Measurements from ENCODE around the gene TFDP2. TPM values are rescaled to one million over a fixed set of nuclear protein-coding genes. Genes with fewer than 3 reads are reported as not detected.

The TFDP2 gene
- total RNA-seq, 1 experiment from 2014 or later = 55.4 TPM

DNA sequence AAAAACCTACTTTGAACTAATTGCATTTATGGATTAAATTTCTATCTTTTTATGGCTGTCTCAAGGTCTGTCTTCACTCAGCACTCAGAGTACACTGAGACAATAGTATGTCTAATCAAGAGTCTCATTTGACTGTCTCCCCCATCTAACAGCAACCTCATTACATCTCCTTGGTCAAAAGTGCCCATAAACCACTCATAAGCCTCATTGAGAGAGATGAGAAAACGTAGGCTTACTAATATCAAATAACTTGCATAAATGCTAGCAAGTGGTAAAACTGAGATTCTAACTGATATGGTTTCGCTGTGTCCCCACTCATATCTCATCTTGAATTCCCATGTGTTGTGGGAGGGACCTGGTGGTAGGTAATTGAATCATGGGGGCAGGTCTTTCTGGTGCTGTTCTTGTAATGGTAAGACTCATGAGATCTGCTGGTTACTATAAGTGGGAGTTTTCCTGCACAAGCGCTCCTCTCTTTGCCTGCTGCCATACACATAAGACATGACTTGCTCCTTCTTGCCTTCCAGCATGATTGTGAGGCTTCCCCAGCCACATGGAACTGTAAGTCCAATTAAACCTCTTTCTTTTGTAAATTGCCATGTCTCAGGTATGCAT, 113.9 kb downstream of the TFDP2 start:
- Histone ChIP-seq H3K27me3 (ENCODE audit: insufficient read depth, low read length) (no peaks in the 10 kb centered on the region), H3K4me3 (replicated peaks in 1 of 2; ENCODE audit: low read depth in 1 of 2, low read length in 2 of 2) (no peak overlapping the region), H4K20me1 (ENCODE audit: insufficient read depth) (no peaks in the 10 kb centered on the region), H3K79me2 (ENCODE audit: insufficient read depth, low read length) (no peaks in the 10 kb centered on the region), H3K4me2 (ENCODE audit: low read length) (no peak overlapping the region), H3K9me2 (ENCODE audit: insufficient read depth) (no peaks in the 10 kb centered on the region), H3K27ac (ENCODE audit: low read depth, low read length) (no peak overlapping the region), H3K9me3 (ENCODE audit: control insufficient read depth in 1 of 2, insufficient read depth in 1 of 2, low read depth in 1 of 2, low read length in 2 of 2) (no peaks in the 10 kb centered on the region), H3K36me3 (ENCODE audit: control insufficient read depth in 1 of 2, insufficient read depth in 2 of 2, low read length in 2 of 2) (no peaks in the 10 kb centered on the region), H3K9ac (ENCODE audit: low read length) (no peak overlapping the region), H2AFZ (ENCODE audit: low read depth, low read length, poor library complexity, severe bottlenecking) (no peak overlapping the region), H3K4me1 (ENCODE audit: control insufficient read depth in 1 of 2, insufficient read depth in 2 of 2, low read length in 2 of 2) (no peaks in the 10 kb centered on the region)
- DNase-seq (ENCODE audit: low read depth, low spot score) (no peak), ATAC-seq (no peak)
- intact Hi-C loops (cut with micrococcal nuclease) = no loop called here
- ChIA-PET POLR2A (no interaction called here), RAD21 (ENCODE audit: low non-redundant PET in 1 of 2, low total read pairs in 2 of 2, uncharacterized antibody in 2 of 2, unreplicated experiment in 2 of 2) (no interaction called here), CTCF (no interaction called here)
- no TSS peak for BruUV-seq (replicated peaks)
- no peak for TF ChIP-seq ELF1 (IDR thresholded peaks at IDR 0.05; ENCODE audit: borderline replicate concordance, low read depth)
- TF ChIP-seq MAX (IDR thresholded peaks at IDR 0.05) = no peak
- TF ChIP-seq POLR2AphosphoS5 (IDR thresholded peaks at IDR 0.05; ENCODE audit: low read depth, low read length) = no peak
- no peak for TF ChIP-seq JUND (IDR thresholded peaks at IDR 0.05)
- TF ChIP-seq, protein P1, sequence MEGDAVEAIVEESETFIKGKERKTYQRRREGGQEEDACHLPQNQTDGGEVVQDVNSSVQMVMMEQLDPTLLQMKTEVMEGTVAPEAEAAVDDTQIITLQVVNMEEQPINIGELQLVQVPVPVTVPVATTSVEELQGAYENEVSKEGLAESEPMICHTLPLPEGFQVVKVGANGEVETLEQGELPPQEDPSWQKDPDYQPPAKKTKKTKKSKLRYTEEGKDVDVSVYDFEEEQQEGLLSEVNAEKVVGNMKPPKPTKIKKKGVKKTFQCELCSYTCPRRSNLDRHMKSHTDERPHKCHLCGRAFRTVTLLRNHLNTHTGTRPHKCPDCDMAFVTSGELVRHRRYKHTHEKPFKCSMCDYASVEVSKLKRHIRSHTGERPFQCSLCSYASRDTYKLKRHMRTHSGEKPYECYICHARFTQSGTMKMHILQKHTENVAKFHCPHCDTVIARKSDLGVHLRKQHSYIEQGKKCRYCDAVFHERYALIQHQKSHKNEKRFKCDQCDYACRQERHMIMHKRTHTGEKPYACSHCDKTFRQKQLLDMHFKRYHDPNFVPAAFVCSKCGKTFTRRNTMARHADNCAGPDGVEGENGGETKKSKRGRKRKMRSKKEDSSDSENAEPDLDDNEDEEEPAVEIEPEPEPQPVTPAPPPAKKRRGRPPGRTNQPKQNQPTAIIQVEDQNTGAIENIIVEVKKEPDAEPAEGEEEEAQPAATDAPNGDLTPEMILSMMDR (IDR thresholded peaks at IDR 0.05 in 2 of 3, conservative IDR thresholded peaks at IDR 0.05 in 1 of 3; ENCODE audit: borderline replicate concordance in 1 of 3, insufficient read depth in 1 of 3, low read depth in 2 of 3, low read length in 2 of 3) = no peak
- no peak for TF ChIP-seq SP1 (IDR thresholded peaks at IDR 0.05; ENCODE audit: low read depth)
- TF ChIP-seq CEBPB (IDR thresholded peaks at IDR 0.05; ENCODE audit: low read depth) = no peak
- TF ChIP-seq YY1 (IDR thresholded peaks at IDR 0.05; ENCODE audit: extremely low read depth, insufficient replicate concordance, low read depth, low read length) = no peak
- no peak for TF ChIP-seq REST (IDR thresholded peaks at IDR 0.05; ENCODE audit: low read depth)
- no peak for TF ChIP-seq POLR2A (IDR thresholded peaks at IDR 0.05; ENCODE audit: borderline replicate concordance, extremely low read depth, insufficient read depth, insufficient read length)
- TF ChIP-seq EZH2 (IDR thresholded peaks at IDR 0.05) = no peak
- TF ChIP-seq RAD21 (IDR thresholded peaks at IDR 0.05; ENCODE audit: low read depth) = no peak
- no peak for TF ChIP-seq SRF (IDR thresholded peaks at IDR 0.05; ENCODE audit: low read depth)
- no peak for TF ChIP-seq EZH2phosphoT487 (IDR thresholded peaks at IDR 0.05; ENCODE audit: borderline replicate concordance)
- TF ChIP-seq FOSL1 (IDR thresholded peaks at IDR 0.05; ENCODE audit: low read depth) = no peak
- TF ChIP-seq ZBTB33 (IDR thresholded peaks at IDR 0.05; ENCODE audit: extremely low read depth, insufficient replicate concordance, low read length) = no peak
- TF ChIP-seq CBX3 (IDR thresholded peaks at IDR 0.05; ENCODE audit: low read depth) = no peak
- no peak for TF ChIP-seq SIN3A (IDR thresholded peaks at IDR 0.05; ENCODE audit: low read depth)

All from HCT116 (cell line).